Lung (tissue), 12 donors: ENCODE results near the gene HECW1. TPM values are rescaled to one million over a fixed set of nuclear protein-coding genes. Genes with fewer than 3 reads are reported as not detected.

Source experiments
- ATAC-seq: fragments of 200-7000 bp; cut with Tn5 transposase; one replicate; pipeline ENCODE4 v1.9.1; 2020; ENCODE audit warnings: moderate number of reproducible peaks; ENCODE audit not compliant: insufficient read depth, low FRiP score
- DNase-seq, 3 donors: peaks; one replicate each; pipeline ENCODE4 v3.0.0-alpha.2; 2013 to 2017
- H3K27ac ChIP-seq, 2 donors: one replicate each; pipeline ENCODE4 v1.5.1; 2013; ENCODE audit warnings: mild to moderate bottlenecking in 2 of 2, moderate library complexity in 2 of 2, control low read depth in 1 of 2, inconsistent platforms in 1 of 2, low read depth in 1 of 2, low read length in 1 of 2
- H3K27me3 ChIP-seq, 3 donors: one replicate each; pipeline ENCODE4 v1.5.1; 2013; ENCODE audit warnings: low read length in 2 of 3; ENCODE audit not compliant: control insufficient read depth in 3 of 3, insufficient read depth in 3 of 3
- H3K36me3 ChIP-seq, 4 donors: one replicate each; pipeline ENCODE4 v1.5.1; 2013; ENCODE audit warnings: low read length in 4 of 4, mild to moderate bottlenecking in 1 of 4, moderate library complexity in 1 of 4; ENCODE audit not compliant: control insufficient read depth in 4 of 4, insufficient read depth in 4 of 4
- H3K4me1 ChIP-seq, 5 donors: one replicate each; pipeline ENCODE4 v1.5.1; 2013; ENCODE audit warnings: low read length in 5 of 5, mild to moderate bottlenecking in 2 of 5, moderate library complexity in 1 of 5; ENCODE audit not compliant: control insufficient read depth in 5 of 5, insufficient read depth in 5 of 5
- H3K4me3 ChIP-seq: one replicate; pipeline ENCODE4 v1.5.1; 2013; ENCODE audit warnings: mild to moderate bottlenecking, control low read depth, moderate library complexity
- H3K9ac ChIP-seq, 2 donors: one replicate each; pipeline ENCODE4 v1.5.1; 2013; ENCODE audit warnings: low read length in 2 of 2, control low read depth in 1 of 2; ENCODE audit not compliant: insufficient read depth in 1 of 2
- H3K9me3 ChIP-seq, 4 donors: one replicate each; pipeline ENCODE4 v1.5.1; 2013; ENCODE audit warnings: low read length in 3 of 4, mild to moderate bottlenecking in 1 of 4, moderate library complexity in 1 of 4; ENCODE audit not compliant: control insufficient read depth in 4 of 4, insufficient read depth in 3 of 4
- CTCF ChIP-seq: IDR thresholded peaks from 2 replicates; pipeline ENCODE4 v1.5.1; 2012; ENCODE audit warnings: mild to moderate bottlenecking; ENCODE audit errors: control extremely low read depth, extremely low read depth
- WGBS, 2 donors: extraction: QIAGEN DNeasy Blood & Tissue Kit; methylation state at CpG; one replicate each; pipeline ENCODE4 v1.1.7; 2013; 5-methylcytosine and 5-hydroxymethylcytosine counted together
- polyA plus RNA-seq, 2 donors: library from polyadenylated mRNA; stranded (reverse); fragments of 200-250 nt; gene quantifications; one replicate each; pipeline ENCODE4 v1.2.1, GENCODE V29; 2013
- total RNA-seq, 2 donors: library from RNA; depleted of rRNA in 1 of 2; stranded (reverse); fragments of >200 nt in 1 of 2; gene quantifications; one replicate each; pipeline ENCODE4 v1.2.1, GENCODE V29; 2014 to 2021
- donor health status: control.
- donor health status: control.
- donor health status: Bipolar disorder and iron deficiency.
- donor health status: healthy.
- donor health status: DM: yes; HTN: yes; CAD: no.

Gene HECW1
- total and polyA plus RNA-seq, 4 donors = 0.05 to 0.21 (median 0.13) TPM

- DNase-seq (peak; percentile 78 to 81 (median 78)), ATAC-seq (no peak)
- Histone ChIP-seq H3K4me1 (peaks cover 0 to 13% (median 3%) of the 10 kb centered on the region in 5 donors), H3K27me3 (peaks cover 14 to 81% (median 74%) of the 10 kb centered on the region in 3 donors), H3K4me3 (no peak overlapping the region), H3K9me3 (peaks cover 0 to 2% (median 0%) of the 10 kb centered on the region in 4 donors), H3K27ac (no peak overlapping the region), H3K9ac (no peak overlapping the region), H3K36me3 (no peaks in the 10 kb centered on the region)
- 1 to 2% methylated on average over 47 to 64 of the region's 64 CpGs for WGBS, 2 donors
- TF ChIP-seq CTCF = no peak
These were observed 634 bp downstream of the HECW1 start for GRCh38 chr7:43112941-43113621.

GRCh38 chr7:43113622-43114457, 1.4 kb downstream of the HECW1 start:
- ATAC-seq (peak; percentile 34), DNase-seq (peak in 1 of 3 donors; percentile 5)
- Histone ChIP-seq H3K4me1 (peaks cover 0 to 13% (median 3%) of the 10 kb centered on the region in 5 donors), H3K36me3 (no peaks in the 10 kb centered on the region), H3K9me3 (peaks cover 0 to 2% (median 0%) of the 10 kb centered on the region in 4 donors), H3K4me3 (no peak overlapping the region), H3K9ac (no peak overlapping the region), H3K27me3 (peaks cover 14 to 89% (median 81%) of the 10 kb centered on the region in 3 donors), H3K27ac (no peak overlapping the region)
- 9 to 10% methylated on average over 35 to 36 of the region's 36 CpGs for WGBS, 2 donors
- TF ChIP-seq CTCF = no peak

GRCh38 chr7:43114458-43114780, 2.0 kb downstream of the HECW1 start:
- no peak overlapping the region for H3K4me3 ChIP-seq
- H3K9me3 ChIP-seq = peaks cover 0 to 2% (median 0%) of the 10 kb centered on the region in 4 donors
- no peak overlapping the region for H3K27ac ChIP-seq
- peaks cover 14 to 90% (median 86%) of the 10 kb centered on the region in 3 donors for H3K27me3 ChIP-seq
- no peak for ATAC-seq
- H3K9ac ChIP-seq = no peak overlapping the region
- no peak for TF ChIP-seq CTCF
- 26 to 39% methylated on average over 3 of the region's 3 CpGs for WGBS, 2 donors
- peaks cover 0 to 13% (median 3%) of the 10 kb centered on the region in 5 donors for H3K4me1 ChIP-seq
- no peaks in the 10 kb centered on the region for H3K36me3 ChIP-seq
- no peak for DNase-seq
